HG03108 (cell line): Measurements from ENCODE around the gene HSPA12A.

Experiments
- ATAC-seq: cut with Tn5 transposase; IDR thresholded peaks from one replicate; pipeline ENCODE4 v1.9.1; 2021; ENCODE audit warnings: moderate library complexity; ENCODE audit not compliant: unreplicated experiment

Gene HSPA12A, protein sequence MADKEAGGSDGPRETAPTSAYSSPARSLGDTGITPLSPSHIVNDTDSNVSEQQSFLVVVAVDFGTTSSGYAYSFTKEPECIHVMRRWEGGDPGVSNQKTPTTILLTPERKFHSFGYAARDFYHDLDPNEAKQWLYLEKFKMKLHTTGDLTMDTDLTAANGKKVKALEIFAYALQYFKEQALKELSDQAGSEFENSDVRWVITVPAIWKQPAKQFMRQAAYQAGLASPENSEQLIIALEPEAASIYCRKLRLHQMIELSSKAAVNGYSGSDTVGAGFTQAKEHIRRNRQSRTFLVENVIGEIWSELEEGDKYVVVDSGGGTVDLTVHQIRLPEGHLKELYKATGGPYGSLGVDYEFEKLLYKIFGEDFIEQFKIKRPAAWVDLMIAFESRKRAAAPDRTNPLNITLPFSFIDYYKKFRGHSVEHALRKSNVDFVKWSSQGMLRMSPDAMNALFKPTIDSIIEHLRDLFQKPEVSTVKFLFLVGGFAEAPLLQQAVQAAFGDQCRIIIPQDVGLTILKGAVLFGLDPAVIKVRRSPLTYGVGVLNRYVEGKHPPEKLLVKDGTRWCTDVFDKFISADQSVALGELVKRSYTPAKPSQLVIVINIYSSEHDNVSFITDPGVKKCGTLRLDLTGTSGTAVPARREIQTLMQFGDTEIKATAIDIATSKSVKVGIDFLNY

DNA sequence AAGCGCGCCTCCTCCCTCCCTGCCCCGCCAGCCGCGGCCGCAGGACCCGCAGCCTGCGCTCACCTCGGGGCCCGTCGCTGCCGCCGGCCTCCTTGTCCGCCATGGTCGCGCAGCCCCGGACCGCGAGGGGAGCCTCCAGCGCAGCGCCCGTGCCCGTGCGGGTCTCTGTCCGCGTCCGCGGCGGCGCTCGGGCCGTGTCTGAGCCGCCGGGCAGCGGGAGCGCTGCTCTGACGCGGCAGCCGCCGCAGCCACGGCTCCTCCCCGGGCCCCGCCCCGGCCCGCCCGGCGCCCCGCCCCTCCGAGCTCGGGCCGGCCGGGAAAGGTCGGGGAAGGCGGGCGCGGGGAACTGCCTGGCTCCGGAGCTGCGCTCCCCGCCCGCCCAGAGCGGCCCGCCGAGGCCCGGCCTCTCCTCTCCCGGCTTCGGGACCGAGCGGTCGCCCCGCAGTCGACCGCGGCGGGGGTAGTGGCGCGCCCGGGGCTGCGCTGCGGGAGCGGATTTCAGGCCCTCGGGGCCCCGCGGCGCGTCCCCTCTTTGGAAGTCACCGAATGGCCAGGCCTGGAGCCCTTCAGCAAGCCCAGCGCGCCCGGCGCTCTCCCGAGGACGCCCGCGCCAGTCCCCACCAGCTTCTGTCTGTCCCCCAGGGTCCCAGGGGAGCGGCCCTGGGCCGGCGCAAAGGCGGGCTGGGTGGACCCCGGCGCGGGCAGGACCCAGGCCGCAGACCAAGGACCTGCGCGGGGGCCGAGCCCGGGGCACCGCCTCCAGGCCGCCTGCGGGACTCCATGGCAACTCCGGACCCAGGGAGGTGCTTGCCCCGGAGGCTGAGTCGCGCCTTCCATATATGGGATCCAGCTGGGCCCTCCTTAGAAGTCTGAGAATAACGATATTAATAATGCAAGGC is at the start of gene HSPA12A:
Gene HSPA12A (minus strand): TSS at position 200 of the 899 bp plus-strand sequence. CDS start 97 bp downstream, at position 103.
- ATAC-seq = peak; percentile 91

DNA sequence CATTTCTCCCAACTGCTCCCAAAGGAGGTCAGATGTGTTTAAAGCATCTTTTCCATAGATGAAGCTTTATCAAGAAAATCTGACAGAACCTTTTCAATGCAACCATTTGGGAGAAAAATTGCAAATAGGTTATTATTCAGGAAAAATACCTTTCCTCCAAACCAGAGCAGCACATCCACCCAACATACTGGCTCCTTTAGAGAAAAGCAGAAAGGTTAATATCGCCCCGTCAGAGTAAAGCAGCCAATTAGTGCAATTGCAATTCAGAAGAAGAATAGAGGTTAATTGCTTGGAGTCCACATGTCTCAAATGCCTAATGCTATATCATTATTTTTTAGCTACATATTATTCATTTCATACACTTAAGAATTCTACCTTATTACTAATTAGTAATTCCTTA is 48.9 kb upstream of the HSPA12A start:
- ATAC-seq = no peak

DNA sequence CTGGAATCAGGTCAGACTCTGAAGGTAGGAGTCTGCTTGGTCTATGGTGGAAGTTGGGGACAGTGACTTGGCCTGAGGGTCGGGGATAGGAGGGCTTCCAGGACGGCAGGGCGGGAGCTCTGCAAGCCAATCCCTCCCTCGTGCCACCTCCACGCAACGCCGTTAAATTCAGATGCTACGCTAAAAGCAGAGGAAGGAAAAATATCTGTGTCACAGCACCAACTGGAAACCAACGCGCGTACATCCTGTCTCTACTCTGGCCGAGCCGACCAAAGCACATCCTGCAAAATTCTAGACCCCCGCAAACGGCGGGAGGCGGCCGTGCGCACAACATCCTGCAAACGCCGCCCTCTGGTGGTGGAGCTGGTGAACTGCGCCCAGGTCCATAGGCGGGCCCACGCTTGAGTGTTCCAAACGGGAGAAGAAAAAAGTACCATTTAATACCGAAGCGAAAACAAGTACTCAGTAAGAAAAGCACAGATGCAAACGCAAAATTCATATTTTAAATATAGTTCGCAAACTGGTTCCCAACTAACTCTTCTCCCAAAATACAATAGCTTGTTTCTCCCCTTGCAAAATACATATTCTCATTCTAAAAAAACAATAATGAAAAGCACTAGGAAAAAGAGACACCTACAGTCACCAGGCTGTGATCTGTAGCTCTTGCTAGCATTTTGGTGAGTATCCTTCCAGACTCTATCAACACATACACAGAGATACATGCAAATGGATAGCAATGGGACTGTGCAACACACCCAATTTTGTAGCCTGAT is 45.7 kb upstream of the HSPA12A start:
- ATAC-seq = no peak

DNA sequence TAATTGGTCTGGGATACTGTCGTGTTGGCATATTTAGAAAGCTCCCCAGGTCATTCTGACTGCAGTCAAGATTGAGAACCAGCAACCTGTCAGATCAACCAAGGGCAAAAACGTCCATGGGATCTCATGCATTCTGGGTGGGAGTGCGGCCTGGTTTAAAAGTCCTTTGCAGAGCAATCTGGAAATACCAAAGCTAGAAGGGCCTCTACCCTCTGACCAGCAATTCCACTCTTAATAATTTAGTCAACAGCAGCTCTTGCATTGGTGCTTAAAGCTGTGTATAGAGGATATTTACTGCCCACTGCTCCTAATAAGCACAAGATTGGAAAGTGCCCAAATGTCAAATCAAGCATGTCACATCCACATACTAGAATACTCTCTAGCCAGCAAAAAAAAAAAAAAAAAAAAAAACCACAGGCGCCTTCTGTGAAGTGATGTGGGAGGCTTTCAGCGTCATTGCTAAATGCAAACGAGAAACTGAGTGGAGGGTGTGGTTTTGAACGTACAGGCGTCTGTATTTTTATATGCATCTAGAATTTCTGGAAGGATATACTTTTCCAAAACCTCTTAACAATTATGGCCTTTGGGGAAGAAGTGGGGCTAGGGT is 44.8 kb upstream of the HSPA12A start:
- ATAC-seq = no peak

DNA sequence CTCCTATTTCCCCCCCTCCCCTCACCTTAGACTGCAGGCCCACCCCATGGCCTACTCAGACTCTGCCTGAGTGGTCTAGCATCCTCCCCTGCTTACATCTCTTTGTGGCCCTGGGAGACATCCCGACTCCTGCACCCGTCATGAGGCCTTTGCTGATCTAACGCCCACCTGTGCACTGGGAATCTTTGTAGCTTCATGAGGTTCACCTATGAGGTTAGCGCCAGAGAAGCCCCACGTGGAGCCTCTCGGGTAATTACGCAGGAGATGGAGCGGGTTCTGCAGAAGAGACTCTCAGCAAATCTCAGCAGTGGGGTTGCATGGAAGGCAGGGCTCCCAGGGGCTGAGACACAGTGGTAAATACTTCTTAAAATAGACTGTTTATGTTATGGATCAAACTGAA is 43.5 kb upstream of the HSPA12A start:
- no peak for ATAC-seq

DNA sequence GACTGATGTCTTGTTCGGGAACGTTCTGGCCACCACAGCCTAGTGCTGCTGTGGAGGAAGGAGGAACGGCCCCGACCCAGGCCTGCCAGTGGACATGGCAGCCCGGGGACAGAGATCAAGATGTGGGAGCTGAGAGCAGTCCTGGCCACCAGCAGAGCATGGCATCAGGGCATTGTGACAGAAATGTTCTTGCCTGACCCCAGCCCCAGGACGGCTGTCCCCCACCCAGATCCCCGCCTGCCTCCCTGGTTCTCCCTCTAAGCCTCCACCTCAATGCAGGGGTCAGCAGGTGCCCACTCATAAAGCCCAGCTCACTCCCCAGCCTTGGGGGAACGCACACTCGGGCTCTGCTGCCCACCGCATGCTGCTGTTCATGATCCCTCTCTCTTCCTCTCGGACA is 42.9 kb upstream of the HSPA12A start:
- no peak for ATAC-seq

DNA sequence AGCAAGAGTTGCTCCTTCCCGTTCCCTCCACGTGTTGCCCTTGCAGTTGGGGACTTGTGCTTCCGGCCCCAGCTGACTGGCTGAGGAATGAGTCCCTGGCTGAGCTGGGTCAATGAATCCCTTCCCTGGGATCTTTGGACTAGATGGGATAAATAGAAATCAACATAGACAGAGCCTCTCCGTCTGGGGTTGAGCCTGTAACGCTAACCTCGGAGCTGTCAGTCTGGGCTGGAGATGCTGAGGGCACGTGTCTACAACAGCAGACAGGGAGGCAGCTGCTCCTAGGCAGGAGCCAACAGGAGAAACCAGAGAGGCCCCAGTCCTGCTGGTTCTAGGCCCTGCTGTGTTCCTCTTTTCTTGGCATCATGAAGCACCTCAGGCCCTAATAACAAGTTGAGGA is 42.3 kb upstream of the HSPA12A start:
- no peak for ATAC-seq

DNA sequence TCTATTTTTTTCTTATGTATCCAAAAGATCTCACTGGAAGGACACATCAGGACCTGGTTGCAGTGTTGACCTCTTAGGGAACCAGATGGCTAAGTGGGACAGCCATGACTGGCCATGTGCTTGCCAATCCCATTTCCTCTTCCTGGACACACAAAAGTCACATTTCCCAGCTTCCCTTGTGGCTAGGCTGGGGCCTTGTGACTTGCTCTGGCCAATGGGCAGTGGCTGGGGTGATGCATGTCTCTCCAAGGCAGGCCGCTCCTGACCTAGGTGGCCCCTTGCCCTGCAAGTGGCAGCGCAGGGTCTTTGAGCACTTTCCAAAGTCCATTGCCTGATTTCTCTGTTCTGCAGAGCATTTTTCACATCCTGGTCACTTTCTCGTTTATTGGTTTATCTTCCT is 41.7 kb upstream of the HSPA12A start:
- no peak for ATAC-seq

DNA sequence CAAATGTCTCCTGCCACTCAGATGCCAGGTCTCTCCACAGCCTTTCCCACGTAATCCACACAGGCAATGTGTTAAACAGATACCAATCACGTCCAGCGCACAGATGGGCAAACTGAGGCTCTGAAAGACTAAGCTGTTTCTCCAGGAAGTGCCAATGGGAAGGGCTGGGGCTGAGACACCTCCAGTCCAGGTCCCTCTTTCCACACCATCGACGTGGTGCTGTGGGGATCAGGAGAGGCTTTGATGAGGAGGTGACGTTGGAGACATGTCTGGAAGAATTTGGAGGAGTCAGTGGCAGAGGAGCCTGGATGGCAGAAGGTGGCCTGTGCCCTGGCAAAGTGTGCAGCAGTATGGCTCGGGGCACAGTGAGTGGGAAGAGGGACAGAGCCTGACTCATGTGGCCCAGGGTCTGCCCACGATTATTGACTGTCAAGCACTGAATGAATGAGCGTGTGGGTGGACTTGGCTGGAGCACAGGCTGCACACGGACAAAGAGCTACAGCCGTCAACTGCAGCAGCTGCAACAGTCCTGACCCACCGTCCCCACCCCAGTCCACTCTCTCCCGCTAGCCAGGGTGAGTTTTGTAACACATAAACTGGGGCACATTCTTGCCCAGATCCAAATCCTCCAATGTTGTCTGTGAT is 40.8 kb upstream of the HSPA12A start:
- ATAC-seq = no peak

DNA sequence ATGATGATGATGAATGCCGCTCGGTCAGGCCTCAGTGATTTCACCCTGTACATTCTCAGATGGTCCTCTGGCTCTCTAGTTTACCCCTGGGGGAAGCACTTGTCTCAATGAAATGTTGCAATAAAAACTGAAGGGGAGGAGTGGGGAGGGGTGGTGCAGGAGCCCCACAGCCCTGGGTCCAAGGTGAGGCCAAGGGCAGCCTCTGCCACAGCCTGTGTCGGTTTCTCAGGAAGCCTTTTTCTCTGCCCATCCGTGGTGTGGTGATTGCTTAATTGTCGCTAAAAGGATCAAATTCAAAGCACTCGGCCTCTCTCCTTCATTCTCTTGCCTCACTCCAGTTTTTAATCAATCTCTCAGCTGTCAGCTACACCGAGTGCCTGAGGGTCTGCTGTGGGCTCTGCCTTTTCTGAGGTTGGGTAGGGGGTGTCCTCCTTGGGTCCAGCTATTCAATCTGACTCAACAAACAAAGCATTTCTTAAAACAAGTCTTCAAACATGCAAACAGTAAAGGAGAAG is 39.1 kb upstream of the HSPA12A start:
- ATAC-seq = no peak

DNA sequence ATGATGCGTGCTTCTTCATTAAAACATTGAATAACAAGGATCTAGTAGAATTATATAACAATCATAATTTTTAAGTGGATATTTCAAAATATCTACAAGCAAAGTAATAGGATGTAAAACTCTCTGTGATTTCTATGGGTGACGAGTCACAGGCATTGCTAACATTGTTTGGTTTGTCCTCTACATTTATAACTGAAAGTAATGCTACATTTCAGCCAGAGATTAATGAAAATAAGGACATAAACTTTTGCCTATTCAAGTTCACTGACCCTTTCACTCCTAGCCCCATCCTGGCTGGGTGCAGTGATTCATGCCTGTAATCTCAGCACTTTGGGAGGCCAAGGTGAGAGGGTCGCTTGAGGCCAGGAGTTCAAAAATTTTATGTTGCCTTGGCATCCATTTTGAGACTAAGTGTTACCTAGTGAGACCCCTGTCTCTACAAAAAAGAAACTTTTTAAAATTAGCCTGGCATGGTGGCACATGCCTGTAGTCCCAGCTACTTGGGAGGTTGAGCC is 38.4 kb upstream of the HSPA12A start:
- ATAC-seq = no peak

DNA sequence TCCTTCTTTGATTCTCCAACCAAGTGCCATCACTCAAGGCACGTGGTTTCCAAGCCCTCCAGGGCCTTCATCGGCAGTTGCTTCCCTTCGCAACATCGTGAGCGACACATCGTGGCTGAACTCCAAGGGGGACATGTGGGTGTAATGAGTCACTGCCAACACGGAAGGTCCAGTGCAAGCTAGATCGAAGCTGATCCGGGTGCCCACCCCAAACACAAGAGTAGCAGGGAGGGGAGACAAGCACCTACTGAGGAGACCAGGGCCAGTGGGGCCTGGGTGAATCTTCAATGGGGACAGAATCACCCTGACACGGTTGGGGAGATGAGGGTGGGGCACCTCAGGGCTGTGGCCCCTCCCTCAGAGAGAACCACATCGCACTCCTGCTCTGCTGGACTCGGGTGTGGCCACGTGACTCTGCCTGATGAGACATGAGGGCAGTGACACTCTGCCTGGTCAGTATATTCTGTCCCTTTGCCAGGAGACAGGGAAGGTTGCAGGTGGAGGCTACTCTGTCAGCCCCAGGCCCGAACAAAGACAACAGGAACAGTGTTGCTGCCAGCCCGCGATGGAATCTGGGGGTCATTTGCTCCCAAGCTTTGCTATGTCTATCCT is 36.8 kb upstream of the HSPA12A start:
- no peak for ATAC-seq

DNA sequence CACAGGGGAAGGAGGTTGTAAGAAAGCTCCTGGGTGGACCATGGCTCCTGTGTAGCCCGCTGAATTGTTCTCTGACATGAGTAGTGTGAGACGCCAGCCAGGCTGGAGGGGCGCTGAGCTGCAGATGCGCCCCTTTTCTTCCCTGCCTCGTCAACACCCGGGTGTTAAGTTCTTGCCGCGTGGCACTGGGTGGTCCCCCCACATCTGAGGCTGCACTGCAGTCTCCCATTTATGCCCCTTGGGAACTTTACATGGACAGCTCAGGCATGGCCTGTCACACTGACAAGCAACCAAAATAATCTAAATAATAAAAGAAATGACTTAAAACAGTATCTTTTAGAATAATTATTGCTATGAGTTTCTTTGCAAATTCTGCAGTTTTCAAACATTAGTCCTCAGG is 34.6 kb upstream of the HSPA12A start:
- no peak for ATAC-seq

DNA sequence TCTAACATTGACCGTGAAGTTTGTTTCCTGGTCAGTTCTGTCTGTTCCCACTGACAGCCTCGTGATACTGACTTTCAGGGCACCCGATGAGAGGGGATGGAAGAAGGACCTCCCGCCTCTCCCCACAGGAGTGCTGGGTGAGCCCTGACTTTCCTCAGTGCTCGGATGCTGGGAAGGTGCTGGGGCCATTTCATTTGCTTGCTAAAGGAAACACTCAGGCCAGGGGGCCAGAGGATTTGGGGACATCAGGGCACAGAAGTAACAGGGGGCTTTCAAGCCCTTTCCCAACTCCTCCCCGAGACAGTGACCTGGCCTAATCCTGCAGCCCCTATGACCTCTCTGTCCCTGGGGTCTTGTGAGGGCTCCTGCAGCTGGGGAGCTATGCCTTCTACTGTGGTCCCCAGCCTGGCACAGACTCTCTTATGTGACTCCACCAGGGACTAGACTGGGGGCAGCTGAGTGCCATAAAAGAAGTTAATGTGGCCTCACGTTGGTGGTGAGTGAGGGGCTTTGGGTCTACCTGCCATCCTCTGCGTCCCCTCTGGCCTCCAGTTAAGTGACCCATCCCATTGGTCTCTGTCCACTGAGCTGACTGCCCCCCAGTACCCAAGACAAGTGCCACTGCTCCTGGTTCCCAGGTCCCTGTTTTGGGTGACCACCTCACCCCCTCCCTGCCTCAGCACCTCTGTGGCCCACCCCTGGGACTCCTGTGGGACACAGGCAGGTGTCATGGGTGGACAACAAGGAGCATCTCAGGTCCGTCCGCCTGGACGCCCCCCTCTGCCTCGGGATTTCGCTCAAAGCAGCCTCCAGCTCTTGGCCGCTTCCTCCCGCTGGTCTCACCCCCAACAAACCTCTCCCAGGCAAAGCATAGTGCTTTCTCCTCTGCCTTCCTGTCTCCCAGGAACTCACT is 33.4 kb upstream of the HSPA12A start:
- ATAC-seq = no peak

DNA sequence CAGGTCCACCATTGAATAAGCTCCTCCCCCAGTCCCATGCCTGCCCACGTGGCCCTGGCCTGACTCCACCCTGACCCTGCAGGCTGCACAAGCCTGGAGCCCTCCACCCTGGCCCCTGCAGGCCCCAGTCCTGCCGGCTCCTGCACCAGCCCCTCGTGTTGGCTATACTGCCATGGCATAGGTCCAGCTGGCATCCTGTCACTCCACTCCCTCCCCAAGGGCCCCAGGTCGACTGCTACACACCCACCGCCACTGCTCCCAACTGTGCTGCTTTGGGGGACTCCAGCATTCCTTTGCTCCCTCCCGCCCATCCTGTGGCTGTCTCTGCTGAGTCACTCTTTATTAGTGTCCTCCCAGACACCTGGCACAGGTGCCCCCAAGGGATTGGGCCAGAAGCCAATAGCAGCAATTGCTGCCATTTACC is 32.4 kb upstream of the HSPA12A start:
- ATAC-seq = no peak

DNA sequence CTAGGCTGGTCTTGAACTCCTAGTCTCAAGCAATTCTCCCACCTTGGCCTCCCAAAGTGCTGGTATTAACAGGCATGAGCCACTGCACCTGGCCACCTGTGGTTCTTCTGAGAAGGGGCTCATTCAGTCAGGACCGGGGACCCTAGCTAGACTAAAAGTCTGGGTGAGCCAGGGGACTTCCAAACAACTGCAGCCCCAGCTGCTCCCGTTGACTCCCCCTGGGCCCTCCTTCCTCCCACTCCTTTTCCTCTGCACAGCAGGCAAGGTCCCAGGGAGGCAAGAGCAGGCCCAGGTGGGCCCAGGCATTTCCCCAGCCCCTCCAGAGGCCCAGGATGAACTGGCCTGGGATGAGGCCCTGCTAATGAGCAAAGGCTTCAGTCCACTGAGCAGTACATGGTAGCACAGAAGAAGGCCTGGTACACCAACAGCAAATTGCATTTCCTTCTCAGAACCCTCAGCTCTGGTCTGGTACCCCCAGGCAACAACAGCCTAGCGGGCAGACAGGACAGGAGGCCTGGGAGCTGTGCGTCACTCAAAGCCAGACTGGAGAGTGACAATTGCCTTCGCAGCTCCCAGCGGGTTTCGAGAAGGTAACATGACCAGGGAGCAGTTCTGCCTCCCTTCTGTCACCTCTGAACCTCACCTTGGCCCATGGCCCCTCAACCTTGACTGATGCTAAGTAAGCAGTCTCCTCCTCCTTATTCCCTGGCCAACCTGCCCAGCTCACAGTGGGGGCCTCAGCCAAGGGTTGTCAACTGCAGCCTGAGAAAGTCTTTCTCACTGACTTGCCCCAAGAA is 30.7 kb upstream of the HSPA12A start:
- no peak for ATAC-seq

DNA sequence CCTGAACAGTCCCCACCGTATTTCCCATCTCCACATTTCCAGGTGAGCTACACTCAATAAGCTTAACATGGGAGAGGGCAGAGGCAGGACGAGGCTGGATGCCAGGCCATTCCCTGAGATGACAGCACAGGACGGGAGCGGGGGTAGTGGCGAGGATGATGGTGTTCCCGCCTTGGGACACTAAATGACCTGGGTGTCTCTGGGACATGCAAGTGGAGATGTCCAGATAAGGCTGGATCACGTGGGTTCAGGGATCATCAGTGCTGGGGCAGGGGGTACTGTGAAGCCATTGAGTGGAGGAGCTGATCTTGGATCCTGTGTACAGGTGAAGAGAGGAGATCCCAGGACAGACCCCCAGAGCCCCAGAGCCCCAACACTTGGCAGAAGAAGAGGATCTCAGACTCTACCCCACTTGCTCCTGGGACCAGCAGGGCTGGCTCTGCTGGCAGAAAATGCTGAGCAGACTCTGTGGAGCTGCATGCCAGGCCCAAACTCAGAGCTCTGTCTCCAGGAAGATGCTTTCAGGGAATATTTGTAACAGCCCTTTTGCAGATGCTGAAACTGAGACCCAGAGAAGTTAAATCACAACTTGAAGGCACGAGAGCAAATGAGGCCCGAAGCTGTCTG is 29.7 kb upstream of the HSPA12A start:
- ATAC-seq = no peak
